ENCODE measurements around the gene FAM187B.
"Not testable (repeated sequence)": the region's sequence is repeated elsewhere in the genome, so short reads cannot be mapped to it uniquely, and the experiment has no call there.

DNA sequence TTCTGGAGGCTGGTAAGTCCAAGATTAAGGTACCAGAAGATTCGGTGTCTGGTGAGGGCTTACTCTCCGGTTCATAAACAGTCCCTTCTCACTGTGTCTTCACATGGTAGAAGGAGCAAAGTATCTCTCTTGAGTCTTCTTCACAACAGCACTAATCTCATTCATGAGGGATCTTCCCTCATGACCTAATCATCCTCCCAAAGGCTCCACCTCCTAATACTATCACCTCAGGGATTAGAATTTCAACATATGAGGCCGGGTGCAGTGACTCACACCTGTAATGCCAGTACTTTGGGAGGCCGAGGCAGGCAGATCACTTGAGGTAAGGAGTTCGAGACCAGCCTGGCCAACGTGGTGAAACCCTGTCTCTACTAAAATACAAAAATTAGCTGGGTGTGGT lies 31.7 kb downstream of the FAM187B start:
- not testable (repeated sequence) for TF ChIP-seq POLR2A (IDR thresholded peaks at IDR 0.05; ENCODE audit: borderline replicate concordance, extremely low read depth, insufficient read depth, insufficient read length); YY1 (IDR thresholded peaks at IDR 0.05; ENCODE audit: extremely low read depth, insufficient replicate concordance, low read depth, low read length); EZH2 (IDR thresholded peaks at IDR 0.05); CBX3 (IDR thresholded peaks at IDR 0.05; ENCODE audit: low read depth)
- TF ChIP-seq, protein P1, sequence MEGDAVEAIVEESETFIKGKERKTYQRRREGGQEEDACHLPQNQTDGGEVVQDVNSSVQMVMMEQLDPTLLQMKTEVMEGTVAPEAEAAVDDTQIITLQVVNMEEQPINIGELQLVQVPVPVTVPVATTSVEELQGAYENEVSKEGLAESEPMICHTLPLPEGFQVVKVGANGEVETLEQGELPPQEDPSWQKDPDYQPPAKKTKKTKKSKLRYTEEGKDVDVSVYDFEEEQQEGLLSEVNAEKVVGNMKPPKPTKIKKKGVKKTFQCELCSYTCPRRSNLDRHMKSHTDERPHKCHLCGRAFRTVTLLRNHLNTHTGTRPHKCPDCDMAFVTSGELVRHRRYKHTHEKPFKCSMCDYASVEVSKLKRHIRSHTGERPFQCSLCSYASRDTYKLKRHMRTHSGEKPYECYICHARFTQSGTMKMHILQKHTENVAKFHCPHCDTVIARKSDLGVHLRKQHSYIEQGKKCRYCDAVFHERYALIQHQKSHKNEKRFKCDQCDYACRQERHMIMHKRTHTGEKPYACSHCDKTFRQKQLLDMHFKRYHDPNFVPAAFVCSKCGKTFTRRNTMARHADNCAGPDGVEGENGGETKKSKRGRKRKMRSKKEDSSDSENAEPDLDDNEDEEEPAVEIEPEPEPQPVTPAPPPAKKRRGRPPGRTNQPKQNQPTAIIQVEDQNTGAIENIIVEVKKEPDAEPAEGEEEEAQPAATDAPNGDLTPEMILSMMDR (IDR thresholded peaks at IDR 0.05 in 2 of 3, conservative IDR thresholded peaks at IDR 0.05 in 1 of 3; ENCODE audit: borderline replicate concordance in 1 of 3, insufficient read depth in 1 of 3, low read depth in 2 of 3, low read length in 2 of 3), result not testable (repeated sequence)

All from HCT116 (cell line).